Lower leg skin (tissue), 3 donors: ENCODE results near the gene DBN1.

Source experiments
- POLR2A ChIP-seq, 2 donors: fragments of 450-650 bp; IDR thresholded peaks; one replicate each; pipeline ENCODE4 v1.6.1; 2016 to 2017; ENCODE audit warnings: antibody characterized with exemption in 2 of 2, mild to moderate bottlenecking in 1 of 2, moderate library complexity in 1 of 2
- TF ChIP-seq, protein P1 (sequence below), 3 donors: fragments of 450-650 bp; IDR thresholded peaks; one replicate each; pipeline ENCODE4 v1.5.1; 2016; ENCODE audit warnings: antibody characterized with exemption in 3 of 3, mild to moderate bottlenecking in 3 of 3, moderate library complexity in 2 of 3

GRCh38 chr5:177473443-177474001, at the start of gene DBN1:
- TF ChIP-seq POLR2A (IDR thresholded peaks at IDR 0.05) = no peak
- TF ChIP-seq, protein P1, sequence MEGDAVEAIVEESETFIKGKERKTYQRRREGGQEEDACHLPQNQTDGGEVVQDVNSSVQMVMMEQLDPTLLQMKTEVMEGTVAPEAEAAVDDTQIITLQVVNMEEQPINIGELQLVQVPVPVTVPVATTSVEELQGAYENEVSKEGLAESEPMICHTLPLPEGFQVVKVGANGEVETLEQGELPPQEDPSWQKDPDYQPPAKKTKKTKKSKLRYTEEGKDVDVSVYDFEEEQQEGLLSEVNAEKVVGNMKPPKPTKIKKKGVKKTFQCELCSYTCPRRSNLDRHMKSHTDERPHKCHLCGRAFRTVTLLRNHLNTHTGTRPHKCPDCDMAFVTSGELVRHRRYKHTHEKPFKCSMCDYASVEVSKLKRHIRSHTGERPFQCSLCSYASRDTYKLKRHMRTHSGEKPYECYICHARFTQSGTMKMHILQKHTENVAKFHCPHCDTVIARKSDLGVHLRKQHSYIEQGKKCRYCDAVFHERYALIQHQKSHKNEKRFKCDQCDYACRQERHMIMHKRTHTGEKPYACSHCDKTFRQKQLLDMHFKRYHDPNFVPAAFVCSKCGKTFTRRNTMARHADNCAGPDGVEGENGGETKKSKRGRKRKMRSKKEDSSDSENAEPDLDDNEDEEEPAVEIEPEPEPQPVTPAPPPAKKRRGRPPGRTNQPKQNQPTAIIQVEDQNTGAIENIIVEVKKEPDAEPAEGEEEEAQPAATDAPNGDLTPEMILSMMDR (IDR thresholded peaks at IDR 0.05) = no peak
